ENCODE data around the gene ETV6. TPM values are rescaled to one million over a fixed set of nuclear protein-coding genes. Genes with fewer than 3 reads are reported as not detected.

ETV6 gene
- total RNA-seq, 1 donor from 2014 or later = 33.4 TPM

DNA sequence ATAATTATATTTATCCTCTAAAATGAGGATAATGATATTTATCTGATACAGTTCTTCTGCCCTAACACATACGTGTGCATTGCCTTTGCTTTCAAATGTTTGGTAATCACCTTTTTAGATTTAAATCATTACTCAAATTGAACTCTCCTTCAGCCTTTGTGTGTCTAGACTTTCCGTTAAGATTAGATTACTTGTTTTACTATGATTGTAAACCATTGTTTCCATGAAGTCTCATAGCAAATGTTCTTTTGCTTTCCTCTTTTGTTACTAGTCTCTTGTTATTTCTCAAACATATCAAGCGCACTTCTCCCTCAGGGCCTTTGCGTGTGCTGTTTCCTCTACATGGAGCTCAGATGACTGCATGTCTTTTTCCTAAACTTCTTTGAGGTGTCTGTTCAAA, 63.7 kb downstream of the ETV6 start:
- no peaks in the 10 kb centered on the region for H3K9me3 Mint-ChIP-seq (ENCODE audit: low read depth)
- no peaks in the 10 kb centered on the region for H3K27me3 Mint-ChIP-seq (ENCODE audit: low read depth)
- H3K4me1 Mint-ChIP-seq (ENCODE audit: low read depth) = peaks cover 47% of the 10 kb centered on the region
- no peak for DNase-seq (ENCODE audit: low spot score)
- TF ChIP-seq, protein P1, sequence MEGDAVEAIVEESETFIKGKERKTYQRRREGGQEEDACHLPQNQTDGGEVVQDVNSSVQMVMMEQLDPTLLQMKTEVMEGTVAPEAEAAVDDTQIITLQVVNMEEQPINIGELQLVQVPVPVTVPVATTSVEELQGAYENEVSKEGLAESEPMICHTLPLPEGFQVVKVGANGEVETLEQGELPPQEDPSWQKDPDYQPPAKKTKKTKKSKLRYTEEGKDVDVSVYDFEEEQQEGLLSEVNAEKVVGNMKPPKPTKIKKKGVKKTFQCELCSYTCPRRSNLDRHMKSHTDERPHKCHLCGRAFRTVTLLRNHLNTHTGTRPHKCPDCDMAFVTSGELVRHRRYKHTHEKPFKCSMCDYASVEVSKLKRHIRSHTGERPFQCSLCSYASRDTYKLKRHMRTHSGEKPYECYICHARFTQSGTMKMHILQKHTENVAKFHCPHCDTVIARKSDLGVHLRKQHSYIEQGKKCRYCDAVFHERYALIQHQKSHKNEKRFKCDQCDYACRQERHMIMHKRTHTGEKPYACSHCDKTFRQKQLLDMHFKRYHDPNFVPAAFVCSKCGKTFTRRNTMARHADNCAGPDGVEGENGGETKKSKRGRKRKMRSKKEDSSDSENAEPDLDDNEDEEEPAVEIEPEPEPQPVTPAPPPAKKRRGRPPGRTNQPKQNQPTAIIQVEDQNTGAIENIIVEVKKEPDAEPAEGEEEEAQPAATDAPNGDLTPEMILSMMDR (IDR thresholded peaks at IDR 0.05) = no peak
- peaks cover 9% of the 10 kb centered on the region for H3K36me3 Mint-ChIP-seq (ENCODE audit: low read depth)
- H3K4me3 Mint-ChIP-seq (ENCODE audit: unreplicated experiment) = no peak overlapping the region
- H3K27ac Mint-ChIP-seq (ENCODE audit: unreplicated experiment) = no peak overlapping the region

DNA sequence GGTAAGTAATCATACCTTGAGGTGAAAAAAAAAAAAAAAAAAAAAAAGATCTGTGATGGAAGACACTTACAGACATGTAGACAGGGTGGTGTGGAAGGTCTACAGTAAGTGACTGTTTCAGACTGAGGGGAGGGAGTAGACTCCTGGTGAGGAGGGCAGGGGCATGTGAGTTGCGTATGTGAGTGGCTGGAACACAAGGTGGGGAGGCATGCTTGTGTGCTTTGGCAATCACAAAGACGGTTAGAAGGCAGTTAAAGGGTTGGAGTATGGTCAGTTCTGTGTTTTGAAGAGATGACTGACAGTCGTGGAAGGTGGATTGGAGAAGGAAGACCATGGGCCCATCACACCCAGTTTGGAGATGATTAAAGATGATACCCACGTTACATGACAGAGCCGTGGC, 65.2 kb downstream of the ETV6 start:
- TF ChIP-seq, protein P1 (IDR thresholded peaks at IDR 0.05) = no peak

DNA sequence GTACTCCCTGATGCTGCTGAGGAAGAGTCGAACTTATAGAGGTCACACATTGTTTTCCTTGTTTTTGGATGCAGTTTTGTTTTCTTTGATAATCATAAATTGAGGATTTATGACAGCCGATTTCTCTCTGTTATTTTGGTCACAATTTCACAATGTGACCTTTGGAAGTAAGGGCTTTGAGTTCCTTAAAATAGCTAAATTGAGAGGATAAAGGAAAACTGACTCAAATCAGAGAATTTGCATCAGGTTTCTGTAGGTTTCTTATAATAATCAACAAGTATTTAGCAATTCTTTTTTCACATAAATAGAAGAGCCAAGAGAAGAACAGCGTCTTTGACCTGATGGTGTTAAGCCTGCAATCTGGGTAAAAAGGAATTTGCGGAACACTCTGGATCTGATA, 66.1 kb downstream of the ETV6 start:
- no peak for DNase-seq (ENCODE audit: low spot score)
- TF ChIP-seq, protein P1 (IDR thresholded peaks at IDR 0.05) = no peak
- no peak overlapping the region for H3K27ac Mint-ChIP-seq (ENCODE audit: unreplicated experiment)
- H3K36me3 Mint-ChIP-seq (ENCODE audit: low read depth) = peaks cover 11% of the 10 kb centered on the region
- H3K4me1 Mint-ChIP-seq (ENCODE audit: low read depth) = peaks cover 58% of the 10 kb centered on the region
- H3K9me3 Mint-ChIP-seq (ENCODE audit: low read depth) = no peaks in the 10 kb centered on the region
- no peaks in the 10 kb centered on the region for H3K27me3 Mint-ChIP-seq (ENCODE audit: low read depth)
- no peak overlapping the region for H3K4me3 Mint-ChIP-seq (ENCODE audit: unreplicated experiment)

More for the DNA sequence above, 65.2 kb downstream of the ETV6 start:
- peaks cover 48% of the 10 kb centered on the region for H3K4me1 Mint-ChIP-seq (ENCODE audit: low read depth)
- no peak overlapping the region for H3K27ac Mint-ChIP-seq (ENCODE audit: unreplicated experiment)
- peaks cover 9% of the 10 kb centered on the region for H3K36me3 Mint-ChIP-seq (ENCODE audit: low read depth)
- no peak for DNase-seq (ENCODE audit: low spot score)
- H3K27me3 Mint-ChIP-seq (ENCODE audit: low read depth) = no peaks in the 10 kb centered on the region
- no peak overlapping the region for H3K4me3 Mint-ChIP-seq (ENCODE audit: unreplicated experiment)
- H3K9me3 Mint-ChIP-seq (ENCODE audit: low read depth) = no peaks in the 10 kb centered on the region

DNA sequence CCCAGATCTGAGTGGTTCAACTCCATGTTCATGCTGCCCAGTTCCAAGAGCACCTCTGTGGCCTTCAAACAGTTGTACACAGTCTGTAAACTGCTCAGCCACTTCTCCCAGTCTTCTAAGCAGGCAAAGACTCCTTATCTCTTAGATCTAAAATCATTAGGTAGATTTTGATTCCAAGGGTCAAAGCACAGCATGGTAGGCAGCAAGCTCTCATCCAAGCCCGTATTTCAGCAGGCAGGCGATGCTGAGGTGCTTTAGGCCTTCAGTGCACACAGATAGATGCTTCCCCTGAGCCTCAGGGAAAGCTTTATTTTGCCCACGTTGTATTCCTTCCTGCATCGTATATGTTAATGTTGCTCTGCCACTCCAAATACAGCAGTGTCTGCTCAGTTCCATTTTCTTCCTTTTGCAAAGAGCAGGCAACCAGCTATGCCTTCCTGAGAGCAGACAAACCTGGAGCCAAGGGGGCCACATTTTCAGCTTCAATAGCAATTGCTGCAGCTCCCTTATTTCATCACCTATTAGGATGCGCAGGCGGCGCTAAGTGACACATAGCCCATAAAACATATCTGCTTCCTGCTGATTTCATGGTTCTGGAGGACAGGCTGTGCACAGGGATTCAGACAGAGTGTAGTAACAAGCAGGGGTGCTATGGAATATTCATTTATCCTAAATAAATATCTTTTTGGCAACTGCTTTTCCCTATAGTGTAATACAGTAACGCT, 67.5 kb downstream of the ETV6 start:
- H3K4me3 Mint-ChIP-seq (ENCODE audit: unreplicated experiment) = no peak overlapping the region

DNA sequence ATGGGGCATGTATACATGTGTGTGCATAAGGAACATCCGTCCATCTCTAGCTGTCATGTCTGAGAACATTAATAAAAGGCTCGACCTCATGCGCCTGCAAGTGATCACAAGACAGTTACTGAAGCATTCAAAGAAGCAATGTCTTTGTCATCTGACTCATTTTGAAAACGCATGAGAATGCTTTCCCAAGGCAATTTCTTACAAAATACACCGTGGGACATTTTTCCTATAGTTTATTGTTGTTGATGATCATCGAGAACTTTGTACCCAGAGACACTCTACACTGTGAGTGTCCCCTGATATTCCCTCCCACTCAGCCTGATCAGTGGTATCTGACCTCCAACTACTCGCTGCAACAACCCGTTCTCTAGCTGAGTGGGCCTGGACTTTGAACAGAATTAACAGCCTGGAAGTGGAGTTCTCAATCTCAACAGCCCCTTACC, 68.1 kb downstream of the ETV6 start:
- TF ChIP-seq, protein P1 (IDR thresholded peaks at IDR 0.05) = no peak
- no peaks in the 10 kb centered on the region for H3K27me3 Mint-ChIP-seq (ENCODE audit: low read depth)
- DNase-seq (ENCODE audit: low spot score) = no peak
- H3K9me3 Mint-ChIP-seq (ENCODE audit: low read depth) = no peaks in the 10 kb centered on the region
- H3K27ac Mint-ChIP-seq (ENCODE audit: unreplicated experiment) = peak overlapping the region; percentile 77
- peaks cover 9% of the 10 kb centered on the region for H3K36me3 Mint-ChIP-seq (ENCODE audit: low read depth)
- H3K4me3 Mint-ChIP-seq (ENCODE audit: unreplicated experiment) = no peak overlapping the region
- H3K4me1 Mint-ChIP-seq (ENCODE audit: low read depth) = peaks cover 47% of the 10 kb centered on the region

More for the DNA sequence above, 67.5 kb downstream of the ETV6 start:
- no peak for DNase-seq (ENCODE audit: low spot score)
- no peaks in the 10 kb centered on the region for H3K9me3 Mint-ChIP-seq (ENCODE audit: low read depth)
- TF ChIP-seq, protein P1 (IDR thresholded peaks at IDR 0.05) = no peak
- H3K4me1 Mint-ChIP-seq (ENCODE audit: low read depth) = peaks cover 51% of the 10 kb centered on the region
- H3K27me3 Mint-ChIP-seq (ENCODE audit: low read depth) = no peaks in the 10 kb centered on the region
- H3K27ac Mint-ChIP-seq (ENCODE audit: unreplicated experiment) = peak overlapping the region; percentile 77
- H3K36me3 Mint-ChIP-seq (ENCODE audit: low read depth) = peaks cover 9% of the 10 kb centered on the region
